Neural cell (in vitro differentiated cells): Measurements from ENCODE around the gene TNS1.

ENCODE experiments used
- EP300 ChIP-seq: fragments of 450-650 bp; conservative IDR thresholded peaks from 2 replicates; pipeline ENCODE4 v1.6.1; 2014; ENCODE audit warnings: antibody characterized with exemption, mild to moderate bottlenecking, moderate library complexity; ENCODE audit not compliant: poor library complexity, severe bottlenecking
- EZH2 ChIP-seq: fragments of 200-600, 300-800 bp; shearing (Covaris generic), sonication (generic); IDR thresholded peaks from 2 replicates; pipeline ENCODE4 v1.6.1; 2014; ENCODE audit warnings: antibody characterized with exemption, low read length, borderline replicate concordance, mild to moderate bottlenecking; ENCODE audit not compliant: insufficient read depth, poor library complexity, severe bottlenecking
- MXI1 ChIP-seq: fragments of 450-650 bp; conservative IDR thresholded peaks from 2 replicates; pipeline ENCODE4 v1.6.1; 2014; ENCODE audit warnings: antibody characterized with exemption, mild to moderate bottlenecking; ENCODE audit not compliant: poor library complexity, severe bottlenecking
- POLR2AphosphoS5 ChIP-seq: IDR thresholded peaks from 2 replicates; pipeline ENCODE4 v1.6.1; 2012
- TAF1 ChIP-seq: IDR thresholded peaks from 2 replicates; pipeline ENCODE4 v1.6.1; 2012; ENCODE audit warnings: low read depth
- TF ChIP-seq, protein P1 (sequence below): fragments of 450-650 bp; IDR thresholded peaks from 2 replicates; pipeline ENCODE4 v1.5.1; 2014; ENCODE audit warnings: antibody characterized with exemption, mild to moderate bottlenecking, moderate library complexity; ENCODE audit not compliant: poor library complexity, severe bottlenecking
- TF ChIP-seq, protein P2 (sequence below): IDR thresholded peaks from 2 replicates; pipeline ENCODE4 v1.6.1; 2012; ENCODE audit warnings: borderline replicate concordance

GRCh38 chr2:217911283-217912097 lies 91.3 kb downstream of the TNS1 start:
- no peak for TF ChIP-seq EZH2
- TF ChIP-seq, protein P1, sequence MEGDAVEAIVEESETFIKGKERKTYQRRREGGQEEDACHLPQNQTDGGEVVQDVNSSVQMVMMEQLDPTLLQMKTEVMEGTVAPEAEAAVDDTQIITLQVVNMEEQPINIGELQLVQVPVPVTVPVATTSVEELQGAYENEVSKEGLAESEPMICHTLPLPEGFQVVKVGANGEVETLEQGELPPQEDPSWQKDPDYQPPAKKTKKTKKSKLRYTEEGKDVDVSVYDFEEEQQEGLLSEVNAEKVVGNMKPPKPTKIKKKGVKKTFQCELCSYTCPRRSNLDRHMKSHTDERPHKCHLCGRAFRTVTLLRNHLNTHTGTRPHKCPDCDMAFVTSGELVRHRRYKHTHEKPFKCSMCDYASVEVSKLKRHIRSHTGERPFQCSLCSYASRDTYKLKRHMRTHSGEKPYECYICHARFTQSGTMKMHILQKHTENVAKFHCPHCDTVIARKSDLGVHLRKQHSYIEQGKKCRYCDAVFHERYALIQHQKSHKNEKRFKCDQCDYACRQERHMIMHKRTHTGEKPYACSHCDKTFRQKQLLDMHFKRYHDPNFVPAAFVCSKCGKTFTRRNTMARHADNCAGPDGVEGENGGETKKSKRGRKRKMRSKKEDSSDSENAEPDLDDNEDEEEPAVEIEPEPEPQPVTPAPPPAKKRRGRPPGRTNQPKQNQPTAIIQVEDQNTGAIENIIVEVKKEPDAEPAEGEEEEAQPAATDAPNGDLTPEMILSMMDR, result no peak
- TF ChIP-seq, protein P2, sequence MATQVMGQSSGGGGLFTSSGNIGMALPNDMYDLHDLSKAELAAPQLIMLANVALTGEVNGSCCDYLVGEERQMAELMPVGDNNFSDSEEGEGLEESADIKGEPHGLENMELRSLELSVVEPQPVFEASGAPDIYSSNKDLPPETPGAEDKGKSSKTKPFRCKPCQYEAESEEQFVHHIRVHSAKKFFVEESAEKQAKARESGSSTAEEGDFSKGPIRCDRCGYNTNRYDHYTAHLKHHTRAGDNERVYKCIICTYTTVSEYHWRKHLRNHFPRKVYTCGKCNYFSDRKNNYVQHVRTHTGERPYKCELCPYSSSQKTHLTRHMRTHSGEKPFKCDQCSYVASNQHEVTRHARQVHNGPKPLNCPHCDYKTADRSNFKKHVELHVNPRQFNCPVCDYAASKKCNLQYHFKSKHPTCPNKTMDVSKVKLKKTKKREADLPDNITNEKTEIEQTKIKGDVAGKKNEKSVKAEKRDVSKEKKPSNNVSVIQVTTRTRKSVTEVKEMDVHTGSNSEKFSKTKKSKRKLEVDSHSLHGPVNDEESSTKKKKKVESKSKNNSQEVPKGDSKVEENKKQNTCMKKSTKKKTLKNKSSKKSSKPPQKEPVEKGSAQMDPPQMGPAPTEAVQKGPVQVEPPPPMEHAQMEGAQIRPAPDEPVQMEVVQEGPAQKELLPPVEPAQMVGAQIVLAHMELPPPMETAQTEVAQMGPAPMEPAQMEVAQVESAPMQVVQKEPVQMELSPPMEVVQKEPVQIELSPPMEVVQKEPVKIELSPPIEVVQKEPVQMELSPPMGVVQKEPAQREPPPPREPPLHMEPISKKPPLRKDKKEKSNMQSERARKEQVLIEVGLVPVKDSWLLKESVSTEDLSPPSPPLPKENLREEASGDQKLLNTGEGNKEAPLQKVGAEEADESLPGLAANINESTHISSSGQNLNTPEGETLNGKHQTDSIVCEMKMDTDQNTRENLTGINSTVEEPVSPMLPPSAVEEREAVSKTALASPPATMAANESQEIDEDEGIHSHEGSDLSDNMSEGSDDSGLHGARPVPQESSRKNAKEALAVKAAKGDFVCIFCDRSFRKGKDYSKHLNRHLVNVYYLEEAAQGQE, result no peak
- no peak for TF ChIP-seq EP300
- no peak for TF ChIP-seq TAF1
- no peak for TF ChIP-seq MXI1
- TF ChIP-seq POLR2AphosphoS5, result no peak
